ENCODE measurements around the gene SPDYE17.
"Not testable (repeated sequence)": the region's sequence is repeated elsewhere in the genome, so short reads cannot be mapped to it uniquely, and the experiment has no call there.

Gene SPDYE17

DNA sequence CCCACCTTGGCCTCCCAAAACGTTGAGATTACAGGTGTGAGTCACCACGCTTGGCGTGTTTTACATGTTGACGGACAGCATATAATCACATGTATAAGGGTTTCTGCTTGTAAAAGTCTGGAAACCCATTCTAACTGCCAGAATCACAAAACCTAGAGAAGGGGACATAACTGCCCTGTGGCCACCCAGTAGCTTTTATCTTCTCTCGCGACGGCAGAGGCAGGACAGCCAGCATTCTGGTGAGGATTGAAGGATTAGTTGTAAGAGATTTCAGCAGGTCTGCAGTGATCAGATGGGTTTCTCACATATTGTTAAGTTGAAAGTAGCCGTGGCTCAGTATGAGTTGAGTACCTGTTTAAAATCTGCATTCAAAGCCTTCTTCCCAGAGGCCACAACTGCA is 59.8 kb downstream of the SPDYE17 start:
- DNase-seq (ENCODE audit: low read depth) = not testable (repeated sequence)
